ENCODE data around the gene PTPRJ. TPM values are rescaled to one million over a fixed set of nuclear protein-coding genes. Genes with fewer than 3 reads are reported as not detected.

The PTPRJ gene
- total and polyA plus RNA-seq, 2 of the 13 experiments (the other 11 are each of a cell fraction or from before 2014, with no cell fraction given) = 1.0 to 1.2 TPM

DNA sequence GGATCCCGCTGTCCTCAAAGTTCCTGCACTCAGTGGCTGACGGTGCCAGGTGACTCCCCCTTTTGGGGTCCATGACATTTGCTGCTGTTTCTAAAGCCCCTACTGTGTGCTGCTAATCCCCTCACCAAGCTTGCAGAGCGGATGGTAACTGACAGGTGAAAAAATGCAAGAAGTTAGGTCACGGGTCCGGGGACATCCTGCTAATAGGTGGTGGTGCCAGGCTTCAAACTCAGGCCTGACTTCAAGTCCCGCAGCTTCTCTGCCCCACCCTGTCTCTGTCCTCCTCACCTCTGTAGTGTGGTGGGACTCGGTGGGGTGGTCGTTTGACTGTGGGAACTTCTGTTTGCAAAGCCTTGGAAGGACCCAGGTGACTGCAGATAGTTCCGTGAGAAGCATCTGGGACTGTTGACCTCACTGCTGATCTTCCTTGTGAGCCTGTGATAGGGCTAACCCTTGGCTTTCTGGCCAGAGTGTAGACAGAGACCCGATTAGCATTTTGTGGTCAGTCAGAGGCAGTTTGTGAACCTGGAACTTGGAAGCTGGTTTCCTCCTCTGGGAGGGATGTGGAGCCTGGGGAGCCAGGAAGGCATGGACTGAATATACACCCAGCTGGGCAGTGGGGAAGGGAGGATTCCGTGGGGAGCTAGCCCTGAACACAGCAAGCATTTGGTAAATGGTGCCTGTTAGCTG, 120.8 kb downstream of the PTPRJ start (continued):
- no peak for TF ChIP-seq ZNF142 (CRISPR knock-in tag; IDR thresholded peaks at IDR 0.05)
- no peak for TF ChIP-seq ZNF772 (CRISPR knock-in tag; IDR thresholded peaks at IDR 0.05)
- TF ChIP-seq, protein P1, sequence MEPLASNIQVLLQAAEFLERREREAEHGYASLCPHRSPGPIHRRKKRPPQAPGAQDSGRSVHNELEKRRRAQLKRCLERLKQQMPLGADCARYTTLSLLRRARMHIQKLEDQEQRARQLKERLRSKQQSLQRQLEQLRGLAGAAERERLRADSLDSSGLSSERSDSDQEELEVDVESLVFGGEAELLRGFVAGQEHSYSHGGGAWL (CRISPR knock-in tag; IDR thresholded peaks at IDR 0.05) = no peak
- TF ChIP-seq MBNL3 (CRISPR knock-in tag; conservative IDR thresholded peaks at IDR 0.05) = no peak
- no peak for TF ChIP-seq ZNF598 (CRISPR knock-in tag; IDR thresholded peaks at IDR 0.05; ENCODE audit: borderline replicate concordance)
- TF ChIP-seq GATA4 (IDR thresholded peaks at IDR 0.05; ENCODE audit: borderline replicate concordance, low read depth) = no peak
- peak; percentile 25; the same call in 1 of the 2 replicates for TF ChIP-seq MYC (CRISPR knock-in tag; IDR thresholded peaks at IDR 0.05; ENCODE audit: borderline replicate concordance)
- TF ChIP-seq ZNF574 (CRISPR knock-in tag; IDR thresholded peaks at IDR 0.05) = 0 out of 2 replicates have a peak, but pooled peaks have one; percentile 26
- no peak for TF ChIP-seq ZNF10 (CRISPR knock-in tag; IDR thresholded peaks at IDR 0.05; ENCODE audit: borderline replicate concordance, low read depth)
- TF ChIP-seq ZSCAN22 (CRISPR knock-in tag; IDR thresholded peaks at IDR 0.05) = no peak
- no peak for TF ChIP-seq CENPBD1 (CRISPR knock-in tag; IDR thresholded peaks at IDR 0.05; ENCODE audit: borderline replicate concordance, low read depth)
- no peak for TF ChIP-seq SMAD9 (CRISPR knock-in tag; IDR thresholded peaks at IDR 0.05)
- no peak for TF ChIP-seq ZNF800 (CRISPR knock-in tag; IDR thresholded peaks at IDR 0.05)
- no peak for TF ChIP-seq ZNF782 (CRISPR knock-in tag; IDR thresholded peaks at IDR 0.05; ENCODE audit: borderline replicate concordance)
- TF ChIP-seq ZBTB7B (CRISPR knock-in tag; IDR thresholded peaks at IDR 0.05) = 0 out of 2 replicates have a peak, but pooled peaks have one; percentile 22
- TF ChIP-seq TRIM22 (IDR thresholded peaks at IDR 0.05) = no peak
